ENCODE results near the gene KIF5A. TPM values are rescaled to one million over a fixed set of nuclear protein-coding genes. Genes with fewer than 3 reads are reported as not detected.
A peak's percentile ranks its signal among the peaks of the same experiment; 100 is the strongest.

The KIF5A gene
- total RNA-seq, 1 experiment from 2014 or later: 3.0 TPM

GRCh38 chr12:57524814-57525614 is 24.8 kb upstream of the KIF5A start:
- peak overlapping the region; percentile 97 for H3K27ac ChIP-seq (ENCODE audit: low read length)

GRCh38 chr12:57525615-57526383 is 24.0 kb upstream of the KIF5A start:
- no TSS peak for BruUV-seq (replicated peaks)
- Histone ChIP-seq H3K4me3 (ENCODE audit: low read depth in 2 of 2, low read length in 2 of 2) (no peak overlapping the region), H3K4me1 (ENCODE audit: control insufficient read depth, insufficient read depth, low read length) (peaks cover 32% of the 10 kb centered on the region), H3K27ac (ENCODE audit: low read length) (no peak overlapping the region), H3K27me3 (ENCODE audit: control insufficient read depth, insufficient read depth, low read length) (no peaks in the 10 kb centered on the region), H3K9me3 (ENCODE audit: control insufficient read depth, insufficient read depth, low read depth, low read length) (no peaks in the 10 kb centered on the region), H3K36me3 (ENCODE audit: control insufficient read depth, insufficient read depth, low read length) (peaks cover 9% of the 10 kb centered on the region)
- intact Hi-C loops (cut with micrococcal nuclease; ENCODE audit: unreplicated experiment): no loop called here
- no peak for DNase-seq (ENCODE audit: low read depth, low spot score)
- ATAC-seq: no peak
- ChIA-PET CTCF (no interaction called here), POLR2A (no interaction called here)
- in situ Hi-C loops (cut with HindIII; ENCODE audit: low pct_unique_long_range_greater_than_20kb, low sequenced_read_pairs): no loop called here
- TF ChIP-seq, protein P1, sequence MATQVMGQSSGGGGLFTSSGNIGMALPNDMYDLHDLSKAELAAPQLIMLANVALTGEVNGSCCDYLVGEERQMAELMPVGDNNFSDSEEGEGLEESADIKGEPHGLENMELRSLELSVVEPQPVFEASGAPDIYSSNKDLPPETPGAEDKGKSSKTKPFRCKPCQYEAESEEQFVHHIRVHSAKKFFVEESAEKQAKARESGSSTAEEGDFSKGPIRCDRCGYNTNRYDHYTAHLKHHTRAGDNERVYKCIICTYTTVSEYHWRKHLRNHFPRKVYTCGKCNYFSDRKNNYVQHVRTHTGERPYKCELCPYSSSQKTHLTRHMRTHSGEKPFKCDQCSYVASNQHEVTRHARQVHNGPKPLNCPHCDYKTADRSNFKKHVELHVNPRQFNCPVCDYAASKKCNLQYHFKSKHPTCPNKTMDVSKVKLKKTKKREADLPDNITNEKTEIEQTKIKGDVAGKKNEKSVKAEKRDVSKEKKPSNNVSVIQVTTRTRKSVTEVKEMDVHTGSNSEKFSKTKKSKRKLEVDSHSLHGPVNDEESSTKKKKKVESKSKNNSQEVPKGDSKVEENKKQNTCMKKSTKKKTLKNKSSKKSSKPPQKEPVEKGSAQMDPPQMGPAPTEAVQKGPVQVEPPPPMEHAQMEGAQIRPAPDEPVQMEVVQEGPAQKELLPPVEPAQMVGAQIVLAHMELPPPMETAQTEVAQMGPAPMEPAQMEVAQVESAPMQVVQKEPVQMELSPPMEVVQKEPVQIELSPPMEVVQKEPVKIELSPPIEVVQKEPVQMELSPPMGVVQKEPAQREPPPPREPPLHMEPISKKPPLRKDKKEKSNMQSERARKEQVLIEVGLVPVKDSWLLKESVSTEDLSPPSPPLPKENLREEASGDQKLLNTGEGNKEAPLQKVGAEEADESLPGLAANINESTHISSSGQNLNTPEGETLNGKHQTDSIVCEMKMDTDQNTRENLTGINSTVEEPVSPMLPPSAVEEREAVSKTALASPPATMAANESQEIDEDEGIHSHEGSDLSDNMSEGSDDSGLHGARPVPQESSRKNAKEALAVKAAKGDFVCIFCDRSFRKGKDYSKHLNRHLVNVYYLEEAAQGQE (IDR thresholded peaks at IDR 0.05; ENCODE audit: insufficient read depth in 1 of 2, low read depth in 2 of 2, low read length in 1 of 2): no peak
- TF ChIP-seq SIN3A (IDR thresholded peaks at IDR 0.05; ENCODE audit: borderline replicate concordance, insufficient read depth, low read depth, low read length): no peak
- no peak for TF ChIP-seq POLR2AphosphoS5 (IDR thresholded peaks at IDR 0.05; ENCODE audit: low read depth, low read length)
- no peak for TF ChIP-seq TCF7L2 (IDR thresholded peaks at IDR 0.05; ENCODE audit: low read depth, low read length)
- TF ChIP-seq CTCF (IDR thresholded peaks at IDR 0.05): no peak

More at GRCh38 chr12:57524814-57525614, 24.8 kb upstream of the KIF5A start:
- TF ChIP-seq SIN3A (IDR thresholded peaks at IDR 0.05; ENCODE audit: borderline replicate concordance, insufficient read depth, low read depth, low read length): no peak
- TF ChIP-seq POLR2AphosphoS5 (IDR thresholded peaks at IDR 0.05; ENCODE audit: low read depth, low read length): no peak
- TF ChIP-seq, protein P1 (IDR thresholded peaks at IDR 0.05; ENCODE audit: insufficient read depth in 1 of 2, low read depth in 2 of 2, low read length in 1 of 2): no peak
- no peak for TF ChIP-seq TCF7L2 (IDR thresholded peaks at IDR 0.05; ENCODE audit: low read depth, low read length)
- TF ChIP-seq CTCF (IDR thresholded peaks at IDR 0.05): no peak
- CTCF ChIA-PET: interaction anchor here (0.9 kb wide), 1 partner anchor 67 kb away, joined by 3 read pairs; no protein-coding TSS in a partner anchor
- DNase-seq (ENCODE audit: low read depth, low spot score) (no peak), ATAC-seq (no peak)
- H3K27me3 ChIP-seq (ENCODE audit: control insufficient read depth, insufficient read depth, low read length): no peaks in the 10 kb centered on the region
- intact Hi-C loops (cut with micrococcal nuclease; ENCODE audit: unreplicated experiment): no loop called here
- no peaks in the 10 kb centered on the region for H3K9me3 ChIP-seq (ENCODE audit: control insufficient read depth, insufficient read depth, low read depth, low read length)
- no TSS peak for BruUV-seq (replicated peaks)
- POLR2A ChIA-PET: no interaction called here
- peaks cover 5% of the 10 kb centered on the region; the same call in 1 of the 2 replicates for H3K36me3 ChIP-seq (ENCODE audit: control insufficient read depth, insufficient read depth, low read length)
- H3K4me1 ChIP-seq (ENCODE audit: control insufficient read depth, insufficient read depth, low read length): peaks cover 32% of the 10 kb centered on the region
- H3K4me3 ChIP-seq (ENCODE audit: low read depth in 2 of 2, low read length in 2 of 2): peak overlapping the region; percentile 85 to 86
- in situ Hi-C loops (cut with HindIII; ENCODE audit: low pct_unique_long_range_greater_than_20kb, low sequenced_read_pairs): no loop called here
